Stimulated activated memory B cell treated with anti-CD40 and anti-IgM and Interleukin-4, amounts not matched to agents 10 μg/mL and 1 μg/mL and 100 μg/mL, for 72 hours (primary cell): ENCODE data around the gene IMPA2.

Experiments
- ATAC-seq: fragments of 150-1000 bp; cut with Tn5 transposase; 2 replicates; pipeline ENCODE4 v1.10.0; 2021
- H3K27ac Mint-ChIP-seq: one replicate; pipeline ENCODE4 v1.8.0; 2022; ENCODE audit warnings: mild to moderate bottlenecking, mixed read lengths
- H3K27me3 Mint-ChIP-seq: one replicate; pipeline ENCODE4 v1.8.0; 2022; ENCODE audit warnings: mixed read lengths
- H3K36me3 Mint-ChIP-seq: one replicate; pipeline ENCODE4 v1.8.0; 2022; ENCODE audit warnings: mixed read lengths
- H3K4me1 Mint-ChIP-seq: one replicate; pipeline ENCODE4 v1.8.0; 2022; ENCODE audit warnings: mixed read lengths
- H3K4me3 Mint-ChIP-seq: one replicate; pipeline ENCODE4 v1.8.0; 2022; ENCODE audit warnings: mild to moderate bottlenecking, moderate library complexity, mixed read lengths
- H3K9me3 Mint-ChIP-seq: one replicate; pipeline ENCODE4 v1.8.0; 2022; ENCODE audit warnings: mixed read lengths

IMPA2 gene

GRCh38 chr18:12049978-12050811 lies 68.9 kb downstream of the IMPA2 start:
- Mint-ChIP-seq H3K36me3 (no peaks in the 10 kb centered on the region), H3K4me3 (peak overlapping the region; percentile 75), H3K4me1 (peaks cover 78% of the 10 kb centered on the region), H3K9me3 (no peaks in the 10 kb centered on the region), H3K27me3 (no peaks in the 10 kb centered on the region), H3K27ac (peak overlapping the region; percentile 77)
- ATAC-seq: peak; percentile 93

- ATAC-seq: no peak
- H3K27ac Mint-ChIP-seq: peak overlapping the region; percentile 81
- peaks cover 66% of the 10 kb centered on the region for H3K4me1 Mint-ChIP-seq
- H3K27me3 Mint-ChIP-seq: no peaks in the 10 kb centered on the region
- no peaks in the 10 kb centered on the region for H3K9me3 Mint-ChIP-seq
- no peaks in the 10 kb centered on the region for H3K36me3 Mint-ChIP-seq
- H3K4me3 Mint-ChIP-seq: no peak overlapping the region
Measured at GRCh38 chr18:12052866-12053265, 71.6 kb downstream of the IMPA2 start.

- Mint-ChIP-seq H3K4me1 (peaks cover 62% of the 10 kb centered on the region), H3K4me3 (no peak overlapping the region), H3K36me3 (no peaks in the 10 kb centered on the region), H3K9me3 (no peaks in the 10 kb centered on the region), H3K27me3 (no peaks in the 10 kb centered on the region), H3K27ac (peak overlapping the region; percentile 81)
- peak; percentile 89 for ATAC-seq
Measured at GRCh38 chr18:12053289-12053688, 72.0 kb downstream of the IMPA2 start.

GRCh38 chr18:12056034-12056883 lies 75.0 kb downstream of the IMPA2 start:
- no peak overlapping the region for H3K27ac Mint-ChIP-seq
- no peak for ATAC-seq
- no peaks in the 10 kb centered on the region for H3K27me3 Mint-ChIP-seq
- no peak overlapping the region for H3K4me3 Mint-ChIP-seq
- H3K4me1 Mint-ChIP-seq: peaks cover 40% of the 10 kb centered on the region
- H3K9me3 Mint-ChIP-seq: no peaks in the 10 kb centered on the region
- no peaks in the 10 kb centered on the region for H3K36me3 Mint-ChIP-seq

GRCh38 chr18:12056884-12057402 lies 75.6 kb downstream of the IMPA2 start:
- Mint-ChIP-seq H3K9me3 (no peaks in the 10 kb centered on the region), H3K27me3 (no peaks in the 10 kb centered on the region), H3K36me3 (no peaks in the 10 kb centered on the region), H3K4me3 (no peak overlapping the region), H3K4me1 (peaks cover 33% of the 10 kb centered on the region), H3K27ac (no peak overlapping the region)
- no peak for ATAC-seq

GRCh38 chr18:12057419-12058039 lies 76.2 kb downstream of the IMPA2 start:
- ATAC-seq: no peak

GRCh38 chr18:12059334-12060181 lies 78.3 kb downstream of the IMPA2 start:
- Mint-ChIP-seq H3K27me3 (no peaks in the 10 kb centered on the region), H3K27ac (no peak overlapping the region), H3K36me3 (no peaks in the 10 kb centered on the region), H3K4me3 (no peak overlapping the region), H3K4me1 (peaks cover 8% of the 10 kb centered on the region), H3K9me3 (no peaks in the 10 kb centered on the region)
- peak; percentile 31 for ATAC-seq

More at GRCh38 chr18:12057419-12058039, 76.2 kb downstream of the IMPA2 start:
- H3K27me3 Mint-ChIP-seq: no peaks in the 10 kb centered on the region
- no peak overlapping the region for H3K27ac Mint-ChIP-seq
- no peak overlapping the region for H3K4me3 Mint-ChIP-seq
- H3K4me1 Mint-ChIP-seq: peaks cover 27% of the 10 kb centered on the region
- H3K9me3 Mint-ChIP-seq: no peaks in the 10 kb centered on the region
- no peaks in the 10 kb centered on the region for H3K36me3 Mint-ChIP-seq

- Mint-ChIP-seq H3K36me3 (no peaks in the 10 kb centered on the region), H3K4me1 (peaks cover 8% of the 10 kb centered on the region), H3K9me3 (no peaks in the 10 kb centered on the region), H3K27ac (no peak overlapping the region), H3K27me3 (no peaks in the 10 kb centered on the region), H3K4me3 (no peak overlapping the region)
- ATAC-seq: peak; percentile 13
Measured at GRCh38 chr18:12060182-12060870, 79.0 kb downstream of the IMPA2 start.

GRCh38 chr18:12061685-12062084 lies 80.4 kb downstream of the IMPA2 start:
- H3K36me3 Mint-ChIP-seq: no peaks in the 10 kb centered on the region
- no peak overlapping the region for H3K27ac Mint-ChIP-seq
- no peak for ATAC-seq
- H3K4me3 Mint-ChIP-seq: no peak overlapping the region
- H3K9me3 Mint-ChIP-seq: no peaks in the 10 kb centered on the region
- no peaks in the 10 kb centered on the region for H3K27me3 Mint-ChIP-seq
- H3K4me1 Mint-ChIP-seq: peaks cover 8% of the 10 kb centered on the region

- no peaks in the 10 kb centered on the region for H3K27me3 Mint-ChIP-seq
- no peak for ATAC-seq
- no peak overlapping the region for H3K4me3 Mint-ChIP-seq
- H3K27ac Mint-ChIP-seq: peak overlapping the region; percentile 36
- H3K9me3 Mint-ChIP-seq: no peaks in the 10 kb centered on the region
- peaks cover 8% of the 10 kb centered on the region for H3K4me1 Mint-ChIP-seq
- no peaks in the 10 kb centered on the region for H3K36me3 Mint-ChIP-seq
Measured at GRCh38 chr18:12062974-12063373, 81.7 kb downstream of the IMPA2 start.

- H3K4me1 Mint-ChIP-seq: peaks cover 8% of the 10 kb centered on the region
- no peak overlapping the region for H3K4me3 Mint-ChIP-seq
- no peak for ATAC-seq
- H3K27me3 Mint-ChIP-seq: no peaks in the 10 kb centered on the region
- H3K9me3 Mint-ChIP-seq: no peaks in the 10 kb centered on the region
- H3K27ac Mint-ChIP-seq: no peak overlapping the region
- no peaks in the 10 kb centered on the region for H3K36me3 Mint-ChIP-seq
Measured at GRCh38 chr18:12064086-12064763, 82.9 kb downstream of the IMPA2 start.

GRCh38 chr18:12065397-12065796 lies 84.1 kb downstream of the IMPA2 start:
- ATAC-seq: no peak
- Mint-ChIP-seq H3K27ac (no peak overlapping the region), H3K27me3 (no peaks in the 10 kb centered on the region), H3K36me3 (no peaks in the 10 kb centered on the region), H3K4me3 (no peak overlapping the region), H3K4me1 (no peaks in the 10 kb centered on the region), H3K9me3 (no peaks in the 10 kb centered on the region)

GRCh38 chr18:12066910-12067511 lies 85.7 kb downstream of the IMPA2 start:
- H3K9me3 Mint-ChIP-seq: no peaks in the 10 kb centered on the region
- H3K27ac Mint-ChIP-seq: no peak overlapping the region
- no peaks in the 10 kb centered on the region for H3K36me3 Mint-ChIP-seq
- H3K4me3 Mint-ChIP-seq: no peak overlapping the region
- H3K4me1 Mint-ChIP-seq: no peaks in the 10 kb centered on the region
- peak; percentile 50 for ATAC-seq
- no peaks in the 10 kb centered on the region for H3K27me3 Mint-ChIP-seq
